ENCODE measurements around the gene DDX5. TPM values are rescaled to one million over a fixed set of nuclear protein-coding genes. Genes with fewer than 3 reads are reported as not detected.

DDX5 gene
- total and polyA plus RNA-seq, 2 of the 4 experiments (the other 2 are of a cell fraction) = 253 to 781 TPM

DNA sequence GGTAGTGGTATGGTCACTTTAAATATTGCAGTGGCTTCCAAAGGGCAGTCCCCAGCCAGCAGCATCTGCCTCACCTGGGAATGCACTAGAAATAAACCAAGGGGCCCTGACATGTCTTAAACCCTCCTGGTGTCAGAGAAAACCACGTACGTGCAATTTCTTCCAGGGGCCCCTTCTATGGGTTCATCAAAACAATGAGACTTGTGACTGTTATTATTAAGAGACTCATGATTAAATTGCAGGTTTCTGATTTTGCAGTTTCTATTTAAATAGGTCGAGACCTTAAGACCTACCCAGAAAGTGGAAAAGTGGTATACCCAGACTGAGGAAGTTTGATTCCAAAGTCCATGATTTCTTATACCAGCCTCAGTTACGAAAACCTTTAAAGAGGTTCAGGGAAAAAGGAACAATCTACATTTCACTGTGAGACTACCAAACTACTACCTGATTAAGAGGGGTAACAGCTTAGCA is 8.5 kb downstream of the DDX5 start:
- peak overlapping the region; percentile 78 for H2BK5ac ChIP-seq (ENCODE audit: low read depth, low read length, poor library complexity, severe bottlenecking)
- peak overlapping the region; percentile 24 to 89; a peak in 3 of 4 replicates for H4K8ac ChIP-seq (ENCODE audit: low read depth in 2 of 2, low read length in 2 of 2)
- no peak overlapping the region for H2AFZ ChIP-seq (replicated peaks; ENCODE audit: low read length, poor library complexity)
- peak overlapping the region; percentile 30 for H3K27ac ChIP-seq (ENCODE audit: insufficient read depth, low read length)
- H3K4me2 ChIP-seq (ENCODE audit: low read depth, low read length) = peak overlapping the region; percentile 80
- peak overlapping the region; percentile 68; the same call in 1 of the 2 replicates for H3K4me3 ChIP-seq (ENCODE audit: insufficient read depth, low read depth, low read length)
- no peak for TF ChIP-seq NFE2L2 (IDR thresholded peaks at IDR 0.05; ENCODE audit: low read depth, low read length)
- TF ChIP-seq RCOR1 (IDR thresholded peaks at IDR 0.05; ENCODE audit: insufficient replicate concordance, low read length) = no peak
- no peak for TF ChIP-seq MAZ (IDR thresholded peaks at IDR 0.05; ENCODE audit: borderline replicate concordance, low read depth, low read length)
- no peak for TF ChIP-seq CEBPB (IDR thresholded peaks at IDR 0.05; ENCODE audit: low read depth, low read length)
- TF ChIP-seq, protein P1, sequence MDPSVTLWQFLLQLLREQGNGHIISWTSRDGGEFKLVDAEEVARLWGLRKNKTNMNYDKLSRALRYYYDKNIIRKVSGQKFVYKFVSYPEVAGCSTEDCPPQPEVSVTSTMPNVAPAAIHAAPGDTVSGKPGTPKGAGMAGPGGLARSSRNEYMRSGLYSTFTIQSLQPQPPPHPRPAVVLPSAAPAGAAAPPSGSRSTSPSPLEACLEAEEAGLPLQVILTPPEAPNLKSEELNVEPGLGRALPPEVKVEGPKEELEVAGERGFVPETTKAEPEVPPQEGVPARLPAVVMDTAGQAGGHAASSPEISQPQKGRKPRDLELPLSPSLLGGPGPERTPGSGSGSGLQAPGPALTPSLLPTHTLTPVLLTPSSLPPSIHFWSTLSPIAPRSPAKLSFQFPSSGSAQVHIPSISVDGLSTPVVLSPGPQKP (IDR thresholded peaks at IDR 0.05; ENCODE audit: borderline replicate concordance, low read depth, low read length) = no peak
- TF ChIP-seq BHLHE40 (IDR thresholded peaks at IDR 0.05; ENCODE audit: low read depth, low read length) = no peak
- no peak for TF ChIP-seq CHD1 (IDR thresholded peaks at IDR 0.05; ENCODE audit: low read depth, low read length)
- H3K36me3 ChIP-seq (ENCODE audit: control insufficient read depth, insufficient read depth, low read length) = peaks cover 35% of the 10 kb centered on the region
- H3K9ac ChIP-seq (ENCODE audit: low read depth, low read length) = peak overlapping the region; percentile 53; the same call in 1 of the 2 replicates
- peak overlapping the region; percentile 11 for H2AK9ac ChIP-seq (replicated peaks; ENCODE audit: low read depth, low read length, poor library complexity)
- no peaks in the 10 kb centered on the region for H3K9me1 ChIP-seq (ENCODE audit: insufficient read depth, low read length)
- no peak overlapping the region for H4K91ac ChIP-seq (ENCODE audit: insufficient read depth, low read depth, low read length)
- ATAC-seq (ENCODE audit: low read depth) (no peak), DNase-seq (no peak)
- no peak overlapping the region for H2BK20ac ChIP-seq (ENCODE audit: low read depth, low read length)
- H2BK15ac ChIP-seq (ENCODE audit: low read depth, low read length) = no peak overlapping the region
- no CpG with 5 or more reads among the region's 4 CpGs for WGBS, 2 experiments (ENCODE audit: extremely low coverage in 2 of 2, insufficient read length in 1 of 2)
- no TSS peak for BruUV-seq (replicated peaks)
- H4K5ac ChIP-seq (ENCODE audit: low read depth, low read length) = no peak overlapping the region
- no peaks in the 10 kb centered on the region for H3K4me1 ChIP-seq (ENCODE audit: control insufficient read depth, insufficient read depth, low read length)
- H3K27me3 ChIP-seq (ENCODE audit: control insufficient read depth, insufficient read depth, low read length) = no peaks in the 10 kb centered on the region
- no peaks in the 10 kb centered on the region for H3K9me3 ChIP-seq (ENCODE audit: control insufficient read depth, insufficient read depth, low read length)
- CTCF ChIA-PET = interaction anchor here (1.0 kb wide), 1 partner anchor 10 kb away, joined by 3 read pairs; no protein-coding TSS in a partner anchor
- H3K4ac ChIP-seq (ENCODE audit: low read depth, low read length) = no peak overlapping the region
- in situ Hi-C loops (cut with MboI; ENCODE audit: low sequenced_read_pairs) = no loop called here
- intact Hi-C loops (cut with micrococcal nuclease) = no loop called here
- peaks cover 49% of the 10 kb centered on the region for H4K20me1 ChIP-seq (ENCODE audit: insufficient read depth, low read length)
- peaks cover 26 to 43% of the 10 kb centered on the region in 2 experiments for H3K79me1 ChIP-seq (ENCODE audit: low read depth in 1 of 2, low read length in 2 of 2)
- H3K23ac ChIP-seq (ENCODE audit: low read depth, low read length) = no peak overlapping the region
- no peak overlapping the region for H2AK5ac ChIP-seq (ENCODE audit: low read depth, low read length)
- dilution Hi-C loops (cut with HindIII; ENCODE audit: low sequenced_read_pairs, unreplicated experiment) = no loop called here
- H2BK120ac ChIP-seq (ENCODE audit: low read depth, low read length) = no peak overlapping the region
- POLR2A ChIA-PET (ENCODE audit: unreplicated experiment) = interaction anchor here (1.0 kb wide), 1 partner anchor 8 kb away, joined by 7 read pairs; no protein-coding TSS in a partner anchor
- H3K56ac ChIP-seq (ENCODE audit: extremely low read depth, insufficient read depth, low read length) = no peak overlapping the region
- no peak overlapping the region for H3K18ac ChIP-seq (ENCODE audit: low read depth, low read length)
- H3K14ac ChIP-seq (replicated peaks; ENCODE audit: low read depth, low read length) = no peak overlapping the region

All from IMR-90 (cell line).